ENCODE measurements around the gene FICD.

- TF ChIP-seq CTCF (IDR thresholded peaks at IDR 0.05): no peak
- TF ChIP-seq POLR2AphosphoS5 (IDR thresholded peaks at IDR 0.05): no peak
- TF ChIP-seq POLR2A (IDR thresholded peaks at IDR 0.05; ENCODE audit: low read depth): no peak
- TF ChIP-seq EP300 (IDR thresholded peaks at IDR 0.05): no peak
Measured at GRCh38 chr12:108509806-108510205, 5.3 kb upstream of the FICD start.

Data from esophagus muscularis mucosa (tissue), 4 donors.